ENCODE measurements around the gene IFITM2.

IFITM2 gene

GRCh38 chr11:295351-296170, 12.1 kb upstream of the IFITM2 start:
- no peak for DNase-seq
- H3K79me2 ChIP-seq (ENCODE audit: low read length), result no peaks in the 10 kb centered on the region
- H3K4me1 ChIP-seq (ENCODE audit: low read length), result no peaks in the 10 kb centered on the region
- no peak overlapping the region for H3K27ac ChIP-seq (ENCODE audit: low read length)
- no peaks in the 10 kb centered on the region for H4K20me1 ChIP-seq (ENCODE audit: insufficient read depth, low read length)
- no peak for TF ChIP-seq EZH2phosphoT487 (IDR thresholded peaks at IDR 0.05; ENCODE audit: low read length)
- TF ChIP-seq CTCF (IDR thresholded peaks at IDR 0.05; ENCODE audit: low read length), result no peak
- no peak for TF ChIP-seq EZH2 (optimal IDR thresholded peaks at IDR 0.05; ENCODE audit: low read depth, low read length)
- H3K9me3 ChIP-seq (replicated peaks; ENCODE audit: insufficient read depth, low read length), result no peaks in the 10 kb centered on the region
- no peak overlapping the region for H3K4me2 ChIP-seq (ENCODE audit: low read depth, low read length)
- no peaks in the 10 kb centered on the region for H3F3A ChIP-seq (ENCODE audit: insufficient read depth, low read length)
- no peak overlapping the region for H3K9ac ChIP-seq (ENCODE audit: low read length)
- no peak overlapping the region for H2AFZ ChIP-seq (ENCODE audit: low read length)
- peaks cover 27% of the 10 kb centered on the region for H3K27me3 ChIP-seq (replicated peaks; ENCODE audit: insufficient read depth, low read length)
- no peaks in the 10 kb centered on the region for H3K9me2 ChIP-seq (replicated peaks; ENCODE audit: insufficient read depth, low read length)
- H3K4me3 ChIP-seq (ENCODE audit: low read length), result no peak overlapping the region
- no peaks in the 10 kb centered on the region for H3K36me3 ChIP-seq (replicated peaks; ENCODE audit: insufficient read depth, low read length)

- H3K9me3 ChIP-seq (replicated peaks; ENCODE audit: insufficient read depth, low read length), result no peaks in the 10 kb centered on the region
- H3K27me3 ChIP-seq (replicated peaks; ENCODE audit: insufficient read depth, low read length), result peaks cover 36% of the 10 kb centered on the region
- no peak overlapping the region for H3K4me3 ChIP-seq (ENCODE audit: low read length)
- H3K4me2 ChIP-seq (ENCODE audit: low read depth, low read length), result no peak overlapping the region
- no peak overlapping the region for H3K27ac ChIP-seq (ENCODE audit: low read length)
- no peak for TF ChIP-seq EZH2 (optimal IDR thresholded peaks at IDR 0.05; ENCODE audit: low read depth, low read length)
- no peak for TF ChIP-seq EZH2phosphoT487 (IDR thresholded peaks at IDR 0.05; ENCODE audit: low read length)
- no peak for TF ChIP-seq CTCF (IDR thresholded peaks at IDR 0.05; ENCODE audit: low read length)
- no peaks in the 10 kb centered on the region for H4K20me1 ChIP-seq (ENCODE audit: insufficient read depth, low read length)
- no peak overlapping the region for H3K9ac ChIP-seq (ENCODE audit: low read length)
- DNase-seq, result no peak
- no peaks in the 10 kb centered on the region for H3K9me2 ChIP-seq (replicated peaks; ENCODE audit: insufficient read depth, low read length)
- H3K36me3 ChIP-seq (replicated peaks; ENCODE audit: insufficient read depth, low read length), result no peaks in the 10 kb centered on the region
- H3K4me1 ChIP-seq (ENCODE audit: low read length), result no peaks in the 10 kb centered on the region
- H2AFZ ChIP-seq (ENCODE audit: low read length), result no peak overlapping the region
- no peaks in the 10 kb centered on the region for H3K79me2 ChIP-seq (ENCODE audit: low read length)
- H3F3A ChIP-seq (ENCODE audit: insufficient read depth, low read length), result no peaks in the 10 kb centered on the region
Observed at GRCh38 chr11:296171-297050, 11.2 kb upstream of the IFITM2 start.

GRCh38 chr11:297051-297585, 10.5 kb upstream of the IFITM2 start:
- Histone ChIP-seq H4K20me1 (ENCODE audit: insufficient read depth, low read length) (no peaks in the 10 kb centered on the region), H3K4me1 (ENCODE audit: low read length) (no peaks in the 10 kb centered on the region), H2AFZ (ENCODE audit: low read length) (no peak overlapping the region), H3K79me2 (ENCODE audit: low read length) (no peaks in the 10 kb centered on the region), H3K9me2 (replicated peaks; ENCODE audit: insufficient read depth, low read length) (no peaks in the 10 kb centered on the region), H3K4me3 (ENCODE audit: low read length) (no peak overlapping the region), H3K27ac (ENCODE audit: low read length) (no peak overlapping the region), H3F3A (ENCODE audit: insufficient read depth, low read length) (no peaks in the 10 kb centered on the region), H3K9ac (ENCODE audit: low read length) (no peak overlapping the region), H3K36me3 (replicated peaks; ENCODE audit: insufficient read depth, low read length) (no peaks in the 10 kb centered on the region), H3K27me3 (replicated peaks; ENCODE audit: insufficient read depth, low read length) (peaks cover 36% of the 10 kb centered on the region), H3K4me2 (ENCODE audit: low read depth, low read length) (no peak overlapping the region), H3K9me3 (replicated peaks; ENCODE audit: insufficient read depth, low read length) (no peaks in the 10 kb centered on the region)
- no peak for DNase-seq
- TF ChIP-seq EZH2 (optimal IDR thresholded peaks at IDR 0.05; ENCODE audit: low read depth, low read length) (no peak), CTCF (IDR thresholded peaks at IDR 0.05; ENCODE audit: low read length) (no peak), EZH2phosphoT487 (IDR thresholded peaks at IDR 0.05; ENCODE audit: low read length) (no peak)

All from MM.1S (cell line).